ENCODE measurements around the gene RAB11FIP4.
"Not testable (repeated sequence)": the region's sequence is repeated elsewhere in the genome, so short reads cannot be mapped to it uniquely, and the experiment has no call there.

Gene RAB11FIP4, protein sequence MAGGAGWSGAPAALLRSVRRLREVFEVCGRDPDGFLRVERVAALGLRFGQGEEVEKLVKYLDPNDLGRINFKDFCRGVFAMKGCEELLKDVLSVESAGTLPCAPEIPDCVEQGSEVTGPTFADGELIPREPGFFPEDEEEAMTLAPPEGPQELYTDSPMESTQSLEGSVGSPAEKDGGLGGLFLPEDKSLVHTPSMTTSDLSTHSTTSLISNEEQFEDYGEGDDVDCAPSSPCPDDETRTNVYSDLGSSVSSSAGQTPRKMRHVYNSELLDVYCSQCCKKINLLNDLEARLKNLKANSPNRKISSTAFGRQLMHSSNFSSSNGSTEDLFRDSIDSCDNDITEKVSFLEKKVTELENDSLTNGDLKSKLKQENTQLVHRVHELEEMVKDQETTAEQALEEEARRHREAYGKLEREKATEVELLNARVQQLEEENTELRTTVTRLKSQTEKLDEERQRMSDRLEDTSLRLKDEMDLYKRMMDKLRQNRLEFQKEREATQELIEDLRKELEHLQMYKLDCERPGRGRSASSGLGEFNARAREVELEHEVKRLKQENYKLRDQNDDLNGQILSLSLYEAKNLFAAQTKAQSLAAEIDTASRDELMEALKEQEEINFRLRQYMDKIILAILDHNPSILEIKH

DNA sequence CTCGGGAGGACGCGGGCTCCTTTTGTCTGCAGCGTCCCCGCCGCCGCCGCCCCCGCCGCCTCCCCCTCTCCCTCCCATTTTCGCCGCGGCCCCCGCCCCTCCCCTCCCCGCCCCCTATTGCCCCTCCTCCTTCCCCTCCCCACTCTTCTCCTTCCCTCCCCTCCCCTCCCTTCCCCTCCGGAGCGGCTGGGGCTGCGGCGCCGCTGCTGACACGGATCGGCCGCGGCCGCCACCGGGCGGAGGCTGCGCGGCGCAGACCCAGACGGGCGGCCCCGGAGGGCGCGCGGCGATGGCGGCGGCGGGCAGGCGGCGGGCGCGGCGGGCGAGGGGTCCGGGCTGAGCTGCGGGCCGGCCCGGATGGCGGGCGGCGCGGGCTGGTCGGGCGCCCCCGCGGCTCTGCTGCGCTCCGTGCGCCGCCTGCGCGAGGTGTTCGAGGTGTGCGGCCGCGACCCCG, at the start of gene RAB11FIP4:
TSS of gene RAB11FIP4 (plus strand) at position 180 of the 454 bp plus-strand sequence. CDS start at position 358, 178 bp downstream.
- DNase-seq (ENCODE audit: low read depth, low spot score): no peak

DNA sequence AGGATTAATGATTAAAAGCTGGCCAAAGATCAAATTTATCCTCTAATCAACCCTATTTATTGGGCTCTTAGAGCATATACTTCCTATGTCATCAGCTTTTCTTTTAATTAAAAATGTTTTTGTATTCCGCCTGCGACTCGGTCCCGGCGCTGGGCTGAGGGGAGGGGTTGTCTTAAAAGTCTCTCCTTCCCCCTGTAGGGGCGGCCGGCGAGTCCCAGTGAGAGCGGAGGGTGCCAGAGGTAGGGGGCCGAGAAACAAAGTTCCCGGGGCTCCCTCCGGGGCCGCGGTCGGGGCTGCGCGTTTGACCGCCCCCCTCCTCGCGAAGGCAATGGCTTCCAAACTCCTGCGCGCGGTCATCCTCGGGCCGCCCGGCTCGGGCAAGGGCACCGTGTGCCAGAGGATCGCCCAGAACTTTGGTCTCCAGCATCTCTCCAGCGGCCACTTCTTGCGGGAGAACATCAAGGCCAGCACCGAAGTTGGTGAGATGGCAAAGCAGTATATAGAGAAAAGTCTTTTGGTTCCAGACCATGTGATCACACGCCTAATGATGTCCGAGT, 46.2 kb upstream of the RAB11FIP4 start:
- DNase-seq (ENCODE audit: low read depth, low spot score): not testable (repeated sequence)

GRCh38 chr17:31349454-31349853, 42.0 kb upstream of the RAB11FIP4 start:
- DNase-seq (ENCODE audit: low read depth, low spot score): no peak

- no peak for DNase-seq (ENCODE audit: low read depth, low spot score)
Measured at GRCh38 chr17:31355935-31356334, 35.5 kb upstream of the RAB11FIP4 start.

GRCh38 chr17:31357091-31357490, 34.4 kb upstream of the RAB11FIP4 start:
- no peak for DNase-seq (ENCODE audit: low read depth, low spot score)

DNA sequence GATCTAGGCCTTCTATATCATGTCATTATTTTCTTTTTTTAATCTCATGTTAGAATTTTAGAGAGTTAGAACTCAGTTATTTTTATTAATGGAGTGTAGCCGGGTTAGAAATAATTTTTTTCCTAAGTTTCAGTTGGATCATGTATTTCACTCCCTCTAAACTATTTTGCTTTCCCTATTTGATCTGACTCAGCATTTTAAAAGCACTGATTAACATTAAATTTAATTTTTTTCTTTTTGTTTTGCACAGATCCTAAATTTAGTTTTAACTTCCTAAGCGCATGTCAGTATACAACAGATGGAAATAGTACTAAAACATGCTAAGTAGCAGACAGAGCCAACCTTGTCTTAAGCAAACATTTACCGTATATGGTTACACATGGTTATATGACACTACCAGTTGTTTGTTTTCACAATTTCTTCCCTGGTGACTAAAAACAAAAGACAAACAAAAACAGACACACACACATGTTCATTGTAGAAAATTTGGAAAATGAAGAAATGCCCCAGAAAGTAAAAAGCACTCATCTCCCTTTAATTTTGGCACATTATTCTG, 33.6 kb upstream of the RAB11FIP4 start:
- DNase-seq (ENCODE audit: low read depth, low spot score): no peak

DNA sequence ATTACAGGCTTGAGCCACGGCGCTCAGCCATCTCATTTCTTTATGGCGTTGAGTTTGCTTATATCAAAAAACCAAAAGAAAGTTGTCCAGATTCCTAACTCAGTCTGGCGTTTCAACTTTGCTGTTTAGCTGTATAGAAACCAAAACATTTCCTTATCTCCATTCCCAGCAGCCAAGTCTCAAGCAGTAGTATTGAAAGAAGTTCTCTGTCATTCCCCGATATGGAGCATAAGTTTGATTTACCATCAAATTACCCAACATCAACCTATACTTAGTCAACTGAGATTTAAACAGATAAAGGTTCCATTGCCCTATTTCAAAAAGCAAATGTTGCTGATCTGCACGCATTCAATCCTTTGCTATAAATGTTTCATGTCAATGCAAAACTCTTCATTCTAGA, 27.5 kb upstream of the RAB11FIP4 start:
- DNase-seq (ENCODE audit: low read depth, low spot score): no peak

- DNase-seq (ENCODE audit: low read depth, low spot score): no peak
Measured at GRCh38 chr17:31366088-31366487, 25.4 kb upstream of the RAB11FIP4 start.

DNA sequence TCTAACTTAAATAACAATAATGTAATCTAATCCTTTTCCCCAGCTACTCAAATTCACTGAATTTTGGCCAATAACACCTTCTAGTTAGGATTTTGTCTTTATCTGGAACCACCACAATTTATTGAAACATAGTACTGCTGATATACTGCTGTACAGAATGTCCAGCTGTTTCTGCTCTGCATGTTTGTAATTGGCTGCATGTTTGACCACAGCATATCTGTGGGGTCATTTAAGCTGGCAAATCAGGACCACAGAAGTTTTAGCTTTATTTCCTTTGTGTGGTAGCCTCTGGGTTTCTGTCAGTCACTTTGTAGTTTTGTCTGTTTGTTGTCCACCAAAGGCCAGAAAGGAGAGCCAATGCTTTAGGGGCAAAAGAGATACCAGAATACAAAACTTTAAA, 22.2 kb upstream of the RAB11FIP4 start:
- DNase-seq (ENCODE audit: low read depth, low spot score): no peak

- no peak for DNase-seq (ENCODE audit: low read depth, low spot score)
Measured at GRCh38 chr17:31371511-31372097, 19.9 kb upstream of the RAB11FIP4 start.

DNA sequence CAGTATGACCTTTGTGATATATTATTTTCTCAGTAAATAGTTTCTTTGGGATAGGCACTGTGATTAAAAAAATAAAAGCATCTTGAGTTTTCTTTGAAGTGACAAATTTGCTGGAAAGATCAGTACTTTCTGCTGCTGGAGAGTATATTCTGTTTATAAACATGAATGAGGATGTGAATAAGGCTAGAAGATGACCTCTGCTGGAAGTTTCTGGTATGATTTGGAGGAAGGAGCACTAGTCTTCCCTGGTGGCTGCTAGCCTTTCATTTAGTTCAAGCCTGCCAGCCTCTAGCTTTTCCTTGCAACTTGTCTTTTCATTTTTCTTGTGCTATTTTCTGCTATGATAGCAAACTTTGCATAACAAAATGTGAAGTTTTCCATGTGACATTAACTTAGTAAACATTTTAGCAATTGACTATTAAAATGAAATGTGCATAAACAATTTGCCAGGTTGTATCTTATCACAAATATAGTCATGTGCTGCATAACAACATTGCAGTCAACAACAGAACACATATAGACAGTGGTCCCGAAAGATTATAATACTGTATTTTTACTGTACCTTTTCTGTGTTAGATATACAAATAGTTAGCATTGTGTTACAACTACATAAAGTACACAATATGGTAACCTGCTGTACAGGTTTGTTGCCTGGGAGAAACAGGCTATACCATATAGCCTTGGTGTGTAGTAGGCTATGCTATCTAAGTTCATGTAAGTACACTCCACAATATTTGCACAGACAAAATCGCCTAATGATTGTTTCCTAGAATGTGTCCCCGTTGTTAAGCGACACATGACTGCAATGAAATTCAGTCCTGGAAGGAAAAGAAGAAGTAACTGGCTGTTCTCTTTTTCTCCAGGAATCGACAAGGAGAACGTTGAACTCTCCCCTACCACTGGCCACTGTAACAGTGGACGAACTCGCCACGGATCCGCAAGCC, 18.1 kb upstream of the RAB11FIP4 start:
- no peak for DNase-seq (ENCODE audit: low read depth, low spot score)

GRCh38 chr17:31374094-31374447, 17.4 kb upstream of the RAB11FIP4 start:
- DNase-seq (ENCODE audit: low read depth, low spot score): no peak

- DNase-seq (ENCODE audit: low read depth, low spot score): no peak
Measured at GRCh38 chr17:31374503-31374902, 17.0 kb upstream of the RAB11FIP4 start.

DNA sequence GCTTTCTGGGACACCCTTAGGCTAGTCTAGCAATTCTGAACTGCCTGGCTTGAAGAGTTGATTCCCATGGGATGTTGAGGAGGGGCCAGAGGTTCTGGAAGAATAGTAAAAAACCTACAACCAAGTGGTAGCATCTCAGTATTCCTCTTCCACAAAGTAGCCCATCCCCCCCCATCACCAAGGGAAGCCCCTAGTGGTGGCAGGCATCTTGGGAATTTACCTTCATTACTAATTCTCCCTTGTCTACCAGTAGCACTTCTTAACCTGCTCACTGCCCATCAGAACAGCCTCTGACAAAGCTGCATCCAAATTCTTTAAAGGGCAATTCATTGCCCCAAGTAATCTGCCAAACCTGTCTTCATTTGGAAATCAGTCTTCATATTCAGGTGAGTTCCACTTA, 12.8 kb upstream of the RAB11FIP4 start:
- DNase-seq (ENCODE audit: low read depth, low spot score): no peak

DNA sequence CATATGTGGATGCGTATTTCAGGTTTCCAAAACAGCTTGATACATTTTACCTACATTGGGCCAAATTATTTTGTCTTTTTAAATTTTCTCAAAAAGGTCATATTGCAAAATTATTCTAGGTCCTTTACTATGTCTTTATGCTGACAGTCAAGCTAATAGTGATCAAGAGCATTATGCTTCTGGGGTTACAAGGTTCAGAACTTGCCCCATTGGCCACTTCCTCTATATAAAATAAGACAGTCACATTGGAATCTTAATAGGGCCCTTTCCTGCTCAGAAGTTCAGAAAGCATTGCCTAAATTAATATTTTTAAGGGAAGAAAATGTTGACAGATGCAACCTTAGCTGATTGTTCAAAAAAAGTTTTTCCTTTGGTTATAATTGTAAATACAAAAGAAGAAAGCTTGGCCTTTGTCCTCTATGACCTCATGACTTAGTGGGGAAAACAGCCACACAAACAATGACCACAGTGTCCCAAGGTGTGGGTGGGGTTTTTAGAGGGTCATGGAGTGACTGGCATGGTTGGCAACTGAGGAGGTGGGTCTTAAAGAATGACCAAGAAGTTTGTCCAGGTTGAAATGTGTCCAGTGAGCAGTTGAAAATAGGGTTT, 11.8 kb upstream of the RAB11FIP4 start:
- no peak for DNase-seq (ENCODE audit: low read depth, low spot score)

DNA sequence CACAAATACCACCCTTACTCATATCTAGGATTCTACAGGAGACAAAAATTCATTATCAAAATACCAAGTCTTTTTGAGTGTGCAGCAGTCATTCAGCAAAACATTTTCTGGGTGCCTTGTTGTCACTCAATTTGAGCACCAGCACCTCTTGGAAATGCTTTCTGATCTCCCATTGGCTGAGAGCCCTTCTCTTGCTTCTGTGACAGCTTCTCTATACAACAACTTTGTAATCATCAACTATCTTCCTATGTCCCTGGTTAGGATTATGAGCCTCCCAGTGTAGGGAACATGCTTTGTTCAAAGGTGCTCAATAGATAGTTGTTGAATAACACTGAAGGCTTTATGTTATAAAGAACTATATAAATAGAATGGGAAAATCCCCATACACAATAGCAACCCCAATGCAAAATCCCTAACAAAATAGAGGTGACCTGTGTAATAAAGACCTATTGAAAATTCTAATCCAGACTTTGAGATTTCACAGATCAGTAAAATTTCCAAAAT, 10.3 kb upstream of the RAB11FIP4 start:
- no peak for DNase-seq (ENCODE audit: low read depth, low spot score)

- DNase-seq (ENCODE audit: low read depth, low spot score): not testable (repeated sequence)
Measured at GRCh38 chr17:31382668-31383275, 8.7 kb upstream of the RAB11FIP4 start.

DNA sequence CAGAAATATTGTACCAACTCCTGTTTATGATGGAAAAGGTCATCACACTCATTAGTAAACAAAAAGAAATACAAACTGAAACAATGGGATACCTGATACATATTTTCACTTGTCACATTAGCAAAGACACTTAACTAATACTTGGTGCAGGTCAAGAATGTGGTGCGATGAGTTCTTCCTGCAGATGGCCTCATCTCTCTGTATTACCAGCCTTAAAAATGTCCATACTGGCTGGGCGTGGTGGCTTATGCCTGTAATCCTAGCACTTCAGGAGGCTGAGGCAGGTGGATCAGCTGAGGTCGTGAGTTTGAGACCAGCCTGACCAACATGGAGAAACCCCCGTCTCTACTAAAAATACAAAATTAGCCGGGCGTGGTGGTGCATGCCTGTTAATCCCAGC, 8.0 kb upstream of the RAB11FIP4 start:
- not testable (repeated sequence) for DNase-seq (ENCODE audit: low read depth, low spot score)

- DNase-seq (ENCODE audit: low read depth, low spot score): no peak
Measured at GRCh38 chr17:31385428-31386285, 5.8 kb upstream of the RAB11FIP4 start.
